KMS-11 (cell line): ENCODE data around the gene ARMC6.

ENCODE experiments used
- H2AFZ ChIP-seq: fragments of 200-600 bp; sonication (generic); 2 replicates; pipeline ENCODE4 v1.6.1; 2016; ENCODE audit warnings: antibody characterized with exemption, mixed run types, low read depth
- H3K27ac ChIP-seq: fragments of 200-600 bp; sonication (generic); 2 replicates; pipeline ENCODE4 v1.6.1; 2016; ENCODE audit warnings: mild to moderate bottlenecking, mixed run types
- H3K27me3 ChIP-seq: fragments of 200-600 bp; sonication (generic); 2 replicates; pipeline ENCODE4 v1.6.1; 2017; ENCODE audit warnings: mild to moderate bottlenecking, low read depth, mixed run types, moderate library complexity; ENCODE audit not compliant: insufficient read depth
- H3K36me3 ChIP-seq: fragments of 200-600 bp; sonication (generic); 2 replicates; pipeline ENCODE4 v1.6.1; 2017; ENCODE audit warnings: mild to moderate bottlenecking, mixed run types; ENCODE audit not compliant: insufficient read depth
- H3K4me1 ChIP-seq: fragments of 200-600 bp; sonication (generic); 2 replicates; pipeline ENCODE4 v1.6.1; 2016; ENCODE audit warnings: mild to moderate bottlenecking, low read depth, mixed run types; ENCODE audit not compliant: poor library complexity, severe bottlenecking
- H3K4me2 ChIP-seq: fragments of 200-600 bp; sonication (generic); 2 replicates; pipeline ENCODE4 v1.7.0; 2016; ENCODE audit warnings: mild to moderate bottlenecking, mixed run types
- H3K4me3 ChIP-seq: fragments of 200-600 bp; sonication (generic); IDR thresholded peaks from 2 replicates; pipeline ENCODE4 v1.6.1; 2017; ENCODE audit warnings: low read depth, low read length, mixed read lengths; ENCODE audit not compliant: insufficient read depth
- H3K79me2 ChIP-seq: fragments of 200-600 bp; sonication (generic); 2 replicates; pipeline ENCODE4 v1.6.1; 2016; ENCODE audit warnings: low read depth, mixed run types; ENCODE audit not compliant: insufficient read depth
- H3K9ac ChIP-seq: fragments of 200-600 bp; sonication (generic); 2 replicates; pipeline ENCODE4 v1.6.1; 2016; ENCODE audit warnings: mild to moderate bottlenecking, mixed run types
- H4K20me1 ChIP-seq: fragments of 200-600 bp; sonication (generic); 2 replicates; pipeline ENCODE4 v1.6.1; 2016; ENCODE audit warnings: mild to moderate bottlenecking, mixed run types; ENCODE audit not compliant: insufficient read depth
- CTCF ChIP-seq: fragments of 200-600 bp; sonication (generic); conservative IDR thresholded peaks from 2 replicates; pipeline ENCODE4 v1.6.1; 2017; ENCODE audit warnings: low read depth, mild to moderate bottlenecking, antibody characterized with exemption, low read length, moderate library complexity, mixed read lengths

ARMC6 gene

GRCh38 chr19:19095691-19096090 is 62.3 kb downstream of the ARMC6 start:
- Histone ChIP-seq H4K20me1 (no peaks in the 10 kb centered on the region), H3K4me1 (no peaks in the 10 kb centered on the region), H3K4me2 (no peak overlapping the region), H2AFZ (no peak overlapping the region), H3K36me3 (no peaks in the 10 kb centered on the region), H3K4me3 (no peak overlapping the region), H3K9ac (no peak overlapping the region), H3K27me3 (no peaks in the 10 kb centered on the region), H3K27ac (no peak overlapping the region), H3K79me2 (no peaks in the 10 kb centered on the region)
- no peak for TF ChIP-seq CTCF

- H3K4me1 ChIP-seq: no peaks in the 10 kb centered on the region
- H4K20me1 ChIP-seq: no peaks in the 10 kb centered on the region
- no peak overlapping the region for H3K4me3 ChIP-seq
- no peaks in the 10 kb centered on the region for H3K36me3 ChIP-seq
- H3K27me3 ChIP-seq: no peaks in the 10 kb centered on the region
- H3K79me2 ChIP-seq: no peaks in the 10 kb centered on the region
- TF ChIP-seq CTCF: no peak
- no peak overlapping the region for H3K27ac ChIP-seq
- no peak overlapping the region for H3K4me2 ChIP-seq
- no peak overlapping the region for H2AFZ ChIP-seq
- H3K9ac ChIP-seq: no peak overlapping the region
Measured at GRCh38 chr19:19096641-19097627, 63.5 kb downstream of the ARMC6 start.

- H3K4me1 ChIP-seq: no peaks in the 10 kb centered on the region
- H3K36me3 ChIP-seq: no peaks in the 10 kb centered on the region
- H2AFZ ChIP-seq: no peak overlapping the region
- H3K4me3 ChIP-seq: no peak overlapping the region
- H3K9ac ChIP-seq: no peak overlapping the region
- H4K20me1 ChIP-seq: no peaks in the 10 kb centered on the region
- no peaks in the 10 kb centered on the region for H3K27me3 ChIP-seq
- TF ChIP-seq CTCF: no peak
- no peaks in the 10 kb centered on the region for H3K79me2 ChIP-seq
- H3K27ac ChIP-seq: no peak overlapping the region
- H3K4me2 ChIP-seq: no peak overlapping the region
Measured at GRCh38 chr19:19098084-19098702, 64.8 kb downstream of the ARMC6 start.

GRCh38 chr19:19098703-19099632 is 65.6 kb downstream of the ARMC6 start:
- Histone ChIP-seq H3K4me2 (no peak overlapping the region), H2AFZ (no peak overlapping the region), H3K27ac (no peak overlapping the region), H3K4me3 (no peak overlapping the region), H3K27me3 (no peaks in the 10 kb centered on the region), H3K36me3 (no peaks in the 10 kb centered on the region), H3K4me1 (no peaks in the 10 kb centered on the region), H3K9ac (no peak overlapping the region), H4K20me1 (no peaks in the 10 kb centered on the region), H3K79me2 (no peaks in the 10 kb centered on the region)
- no peak for TF ChIP-seq CTCF
